ES-I3 (cell line): ENCODE measurements around the gene RGS9.

ENCODE experiments used
- H3K36me3 ChIP-seq: 2 replicates; pipeline ENCODE4 v1.6.1; 2013; ENCODE audit warnings: mild to moderate bottlenecking, low read length, control low read depth, moderate library complexity; ENCODE audit not compliant: insufficient read depth
- H3K4me1 ChIP-seq: 2 replicates; pipeline ENCODE4 v1.6.1; 2013; ENCODE audit warnings: mild to moderate bottlenecking, control low read depth, low read length; ENCODE audit not compliant: insufficient read depth
- H3K9ac ChIP-seq: 2 replicates; pipeline ENCODE4 v1.6.1; 2013; ENCODE audit warnings: low read depth, mild to moderate bottlenecking, low read length, moderate library complexity
- H3K9me3 ChIP-seq: 2 replicates; pipeline ENCODE4 v1.6.1; 2013; ENCODE audit warnings: mild to moderate bottlenecking, low read length, moderate library complexity; ENCODE audit not compliant: control insufficient read depth, insufficient read depth

Gene RGS9

DNA sequence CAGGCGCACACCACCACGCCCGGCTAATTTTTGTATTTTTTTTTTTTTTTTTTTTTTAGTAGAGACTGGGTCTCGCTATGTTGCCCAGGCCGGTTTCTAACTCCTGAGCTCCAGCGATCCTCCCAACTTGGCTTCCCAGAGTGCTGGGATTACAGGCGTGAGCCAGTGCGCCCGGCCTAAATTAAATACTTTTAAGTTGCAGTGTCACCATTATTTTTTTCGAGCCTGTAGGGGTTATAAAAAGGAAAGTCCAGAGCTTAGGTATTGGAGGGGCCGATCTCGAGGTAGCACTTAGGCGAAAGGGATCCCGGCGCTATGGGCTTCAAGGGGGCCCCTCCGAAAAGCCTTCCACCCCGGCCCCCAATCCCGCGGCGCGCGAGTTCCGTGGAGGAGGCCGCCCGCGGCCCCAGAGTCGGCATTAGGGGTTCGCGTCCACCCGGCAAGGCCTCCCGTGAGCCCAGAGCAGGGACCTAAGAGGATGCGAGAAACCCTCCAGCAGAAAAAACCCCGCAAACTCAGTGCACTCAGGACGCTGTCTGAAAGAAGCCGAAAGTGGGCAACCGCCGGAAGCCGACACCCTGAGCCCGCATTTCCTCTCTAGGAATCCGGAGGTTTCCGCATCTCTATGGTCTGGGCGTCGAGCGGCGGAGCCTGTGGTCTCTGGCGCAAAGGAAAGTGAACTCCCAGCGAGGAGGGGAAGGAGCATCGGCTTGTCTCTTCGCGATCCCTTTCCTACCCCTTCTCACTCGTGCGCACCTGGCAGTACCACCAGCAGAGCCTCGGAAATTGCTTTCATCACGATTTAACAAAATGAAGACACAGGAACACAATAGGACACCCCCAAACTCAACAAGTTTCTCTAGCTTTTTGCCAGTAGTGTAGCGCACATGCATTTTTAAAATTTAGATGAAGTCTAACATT is 14.1 kb upstream of the RGS9 start:
- no peaks in the 10 kb centered on the region for H3K36me3 ChIP-seq
- no peaks in the 10 kb centered on the region for H3K9me3 ChIP-seq
- H3K9ac ChIP-seq, result peak overlapping the region; percentile 83
- 0 out of 2 replicates have a peak, but pooled peaks cover 2% of the 10 kb centered on the region for H3K4me1 ChIP-seq

GRCh38 chr17:65123757-65124675 is 13.2 kb upstream of the RGS9 start:
- H3K36me3 ChIP-seq, result no peaks in the 10 kb centered on the region
- peak overlapping the region; percentile 83 for H3K9ac ChIP-seq
- H3K4me1 ChIP-seq, result 0 out of 2 replicates have a peak, but pooled peaks cover 2% of the 10 kb centered on the region
- H3K9me3 ChIP-seq, result no peaks in the 10 kb centered on the region

GRCh38 chr17:65130832-65131231 is 6.3 kb upstream of the RGS9 start:
- no peaks in the 10 kb centered on the region for H3K4me1 ChIP-seq
- no peaks in the 10 kb centered on the region for H3K36me3 ChIP-seq
- H3K9me3 ChIP-seq, result no peaks in the 10 kb centered on the region
- no peak overlapping the region for H3K9ac ChIP-seq

DNA sequence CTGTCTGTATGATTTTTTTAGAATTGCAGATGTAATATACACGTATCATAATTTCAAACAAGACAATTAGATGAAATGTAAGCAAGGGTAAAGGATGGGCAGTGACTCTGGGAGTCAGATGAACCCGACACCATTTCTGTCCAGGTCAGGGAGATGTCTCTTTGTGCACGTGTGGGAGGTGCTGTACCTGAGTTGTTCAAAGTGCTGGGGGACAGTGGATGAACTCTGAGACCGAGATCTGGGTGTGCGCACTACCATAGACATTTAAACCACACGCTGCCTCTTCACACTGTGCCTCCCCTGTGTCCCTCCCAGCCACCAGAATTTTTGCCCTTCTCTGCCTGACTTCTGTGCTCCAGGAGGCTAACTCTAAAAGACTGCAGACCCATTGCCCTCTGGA is 5.9 kb upstream of the RGS9 start:
- no peak overlapping the region for H3K9ac ChIP-seq
- no peaks in the 10 kb centered on the region for H3K4me1 ChIP-seq
- H3K36me3 ChIP-seq, result no peaks in the 10 kb centered on the region
- no peaks in the 10 kb centered on the region for H3K9me3 ChIP-seq

- Histone ChIP-seq H3K36me3 (no peaks in the 10 kb centered on the region), H3K9ac (no peak overlapping the region), H3K4me1 (no peaks in the 10 kb centered on the region), H3K9me3 (no peaks in the 10 kb centered on the region)
Measured at GRCh38 chr17:65131946-65132345, 5.2 kb upstream of the RGS9 start.

- H3K4me1 ChIP-seq, result no peaks in the 10 kb centered on the region
- H3K36me3 ChIP-seq, result no peaks in the 10 kb centered on the region
- H3K9ac ChIP-seq, result no peak overlapping the region
- H3K9me3 ChIP-seq, result no peaks in the 10 kb centered on the region
Measured at GRCh38 chr17:65134035-65134434, 3.1 kb upstream of the RGS9 start.

GRCh38 chr17:65139101-65139764 is 2.1 kb downstream of the RGS9 start:
- no peaks in the 10 kb centered on the region for H3K36me3 ChIP-seq
- no peaks in the 10 kb centered on the region for H3K9me3 ChIP-seq
- H3K9ac ChIP-seq, result no peak overlapping the region
- H3K4me1 ChIP-seq, result peaks cover 5% of the 10 kb centered on the region; the same call in 1 of the 2 replicates

- no peaks in the 10 kb centered on the region for H3K9me3 ChIP-seq
- no peaks in the 10 kb centered on the region for H3K36me3 ChIP-seq
- H3K9ac ChIP-seq, result no peak overlapping the region
- peaks cover 5% of the 10 kb centered on the region; the same call in 1 of the 2 replicates for H3K4me1 ChIP-seq
Measured at GRCh38 chr17:65142247-65142646, 5.1 kb downstream of the RGS9 start.

DNA sequence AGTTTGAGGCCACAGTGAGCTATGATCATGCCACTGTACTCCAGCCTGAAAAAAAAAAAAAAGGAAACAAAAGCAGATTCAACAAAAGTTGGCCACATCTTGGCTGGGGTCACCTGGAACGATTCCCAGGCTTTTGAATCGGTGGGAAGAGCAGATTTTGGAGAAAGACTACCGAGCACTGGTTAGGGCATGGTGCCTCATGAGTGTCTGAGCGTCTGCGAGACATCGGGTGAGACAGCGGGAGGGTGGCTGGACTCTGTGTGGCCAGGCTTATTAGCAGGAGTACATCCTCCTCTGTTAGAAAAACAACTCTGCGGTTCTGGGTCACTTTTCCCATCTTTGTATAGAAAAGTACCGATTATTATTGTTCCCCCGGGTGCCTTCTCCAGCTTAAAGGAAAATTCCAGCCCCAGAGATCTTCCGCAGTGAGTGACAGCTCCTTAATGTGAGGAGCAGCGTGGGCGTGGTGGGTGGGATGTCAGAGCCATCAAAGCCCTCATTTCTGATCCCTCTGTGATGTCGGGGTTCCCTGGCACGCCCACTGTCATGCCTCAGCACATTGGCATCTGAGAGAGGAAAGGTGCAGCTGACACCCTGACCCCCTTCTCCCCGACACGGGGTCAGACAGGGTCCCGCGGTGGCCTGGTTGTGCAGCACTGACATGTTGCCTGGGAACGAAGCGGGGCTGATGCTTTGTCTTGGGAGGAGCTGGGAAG is 6.9 kb downstream of the RGS9 start:
- H3K36me3 ChIP-seq, result no peaks in the 10 kb centered on the region
- H3K9ac ChIP-seq, result no peak overlapping the region
- H3K9me3 ChIP-seq, result no peaks in the 10 kb centered on the region
- peaks cover 5% of the 10 kb centered on the region; the same call in 1 of the 2 replicates for H3K4me1 ChIP-seq

GRCh38 chr17:65145743-65146142 is 8.6 kb downstream of the RGS9 start:
- Histone ChIP-seq H3K9ac (no peak overlapping the region), H3K9me3 (no peaks in the 10 kb centered on the region), H3K36me3 (no peaks in the 10 kb centered on the region), H3K4me1 (no peaks in the 10 kb centered on the region)

DNA sequence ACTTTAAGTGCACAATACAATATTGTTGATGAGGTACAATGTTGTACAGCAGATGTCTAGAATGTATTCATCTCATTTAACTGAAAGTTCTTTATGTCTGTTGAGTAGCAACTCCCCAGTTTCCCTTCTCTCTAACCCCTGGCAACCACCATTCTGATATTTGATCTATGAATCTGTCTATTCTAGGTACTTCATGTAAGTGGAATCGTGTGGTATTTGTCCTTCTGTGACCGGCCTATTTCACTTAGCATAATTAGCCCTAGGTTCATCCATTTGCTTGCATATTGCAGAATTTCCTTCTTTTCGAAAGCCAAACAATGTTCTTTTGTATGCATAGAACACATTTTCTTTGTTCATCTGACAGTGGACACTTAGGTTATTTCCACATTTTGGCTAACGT is 10.8 kb downstream of the RGS9 start:
- no peaks in the 10 kb centered on the region for H3K36me3 ChIP-seq

DNA sequence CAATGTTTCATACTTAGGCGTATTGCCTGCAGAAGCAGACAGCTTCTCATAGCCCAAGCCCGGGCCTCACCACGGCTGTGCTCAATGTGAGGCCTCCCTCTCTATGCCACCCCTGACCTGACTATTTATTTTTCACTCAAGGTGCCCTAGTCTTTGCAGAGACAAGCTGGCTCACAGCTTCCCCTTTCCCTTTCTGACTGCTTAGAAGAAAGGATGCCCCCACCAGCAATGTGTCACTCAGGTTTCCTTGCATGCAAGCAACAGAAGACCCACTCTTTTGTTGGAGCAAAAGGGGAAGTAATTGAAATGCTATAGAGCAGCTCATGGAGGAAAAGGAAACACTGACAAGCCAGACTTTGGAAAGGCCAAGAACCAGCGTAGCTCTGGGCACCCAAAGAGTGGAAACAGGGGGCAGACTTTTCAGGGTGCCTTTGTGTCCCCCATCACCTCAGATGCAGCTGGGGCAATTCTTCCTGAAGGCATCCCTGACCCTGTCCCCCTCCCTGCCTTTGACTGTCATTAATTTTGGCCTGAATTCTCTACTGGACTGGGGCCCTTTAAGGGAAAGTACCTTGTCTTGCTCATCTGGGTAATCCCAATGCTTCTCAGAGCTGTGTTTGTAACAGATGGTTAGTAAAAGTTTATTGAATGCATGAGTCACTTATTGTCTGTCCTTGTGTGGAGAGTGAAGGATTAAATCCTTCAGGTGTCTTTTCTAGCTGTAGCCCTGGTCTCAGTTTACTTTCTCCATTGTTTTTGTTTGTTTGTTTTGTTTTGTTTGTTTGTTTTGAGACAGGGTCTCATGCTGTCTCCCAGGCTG is 17.8 kb downstream of the RGS9 start:
- H3K36me3 ChIP-seq, result no peaks in the 10 kb centered on the region
- H3K4me1 ChIP-seq, result peaks cover 12% of the 10 kb centered on the region
- H3K9ac ChIP-seq, result no peak overlapping the region
- H3K9me3 ChIP-seq, result no peaks in the 10 kb centered on the region

More for the DNA sequence above, 10.8 kb downstream of the RGS9 start:
- H3K9me3 ChIP-seq, result no peaks in the 10 kb centered on the region
- no peaks in the 10 kb centered on the region for H3K4me1 ChIP-seq
- H3K9ac ChIP-seq, result no peak overlapping the region

DNA sequence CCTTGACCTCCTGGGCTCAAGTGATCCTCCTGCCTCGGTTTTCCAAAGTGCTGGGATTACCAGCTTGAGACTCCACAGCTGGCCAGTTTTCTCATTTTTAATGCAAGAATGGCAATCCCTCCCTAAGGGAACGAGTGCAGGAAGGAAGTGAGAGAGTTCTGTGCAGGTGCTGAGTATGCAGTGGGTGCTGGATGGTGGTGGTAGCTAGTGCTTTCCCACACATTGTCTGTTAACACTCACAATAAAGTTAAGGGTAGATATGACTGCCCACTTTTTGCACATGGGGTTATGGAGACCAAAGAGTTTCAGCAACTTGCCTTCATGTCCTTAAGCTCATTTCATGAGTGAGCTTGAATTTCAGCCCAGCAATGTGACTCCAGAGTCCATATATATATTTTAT is 18.5 kb downstream of the RGS9 start:
- Histone ChIP-seq H3K36me3 (no peaks in the 10 kb centered on the region), H3K9me3 (no peaks in the 10 kb centered on the region), H3K4me1 (peaks cover 15% of the 10 kb centered on the region), H3K9ac (no peak overlapping the region)
